ENCODE data around the gene COPG1.
"Not testable (repeated sequence)": the region's sequence is repeated elsewhere in the genome, so short reads cannot be mapped to it uniquely, and the experiment has no call there.

GRCh38 chr3:129224387-129224786 is 25.0 kb upstream of the COPG1 start:
- TF ChIP-seq YY1 (IDR thresholded peaks at IDR 0.05); CTCF (IDR thresholded peaks at IDR 0.05; ENCODE audit: low read depth, low read length, missing input control); REST (IDR thresholded peaks at IDR 0.05): not testable (repeated sequence)
